ENCODE results near the gene ZNF398.

DNA sequence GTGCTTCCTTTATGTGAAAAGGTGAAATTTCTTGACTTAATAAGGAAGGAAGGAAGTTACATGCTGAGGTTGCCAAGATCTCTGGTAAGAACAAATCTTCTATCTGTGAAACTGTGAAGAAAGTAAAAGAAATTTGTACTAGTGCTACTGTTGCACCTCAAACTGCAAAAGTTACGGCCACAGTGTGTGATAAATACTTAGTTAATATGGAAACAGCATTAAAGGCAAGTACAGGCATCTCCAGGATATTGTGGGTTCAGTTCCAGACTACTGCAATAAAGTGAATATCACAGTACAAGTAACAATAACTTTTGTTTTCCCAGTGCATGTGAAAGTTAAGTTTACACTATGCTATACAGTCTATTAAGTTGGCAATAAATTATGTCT, 25.3 kb downstream of the ZNF398 start:
- TF ChIP-seq POLR2A (IDR thresholded peaks at IDR 0.05; ENCODE audit: low read depth, low read length) (no peak), POLR2AphosphoS5 (IDR thresholded peaks at IDR 0.05; ENCODE audit: low read depth, low read length) (no peak), TAF1 (IDR thresholded peaks at IDR 0.05; ENCODE audit: low read depth, low read length) (no peak), SPI1 (IDR thresholded peaks at IDR 0.05; ENCODE audit: low read depth, low read length) (no peak), POU2F2 (IDR thresholded peaks at IDR 0.05; ENCODE audit: low read depth, low read length) (no peak), PAX5 (IDR thresholded peaks at IDR 0.05; ENCODE audit: insufficient read depth, low read length, severe bottlenecking) (no peak)

All from GM12891 (cell line).